CD14-positive monocyte (primary cell): ENCODE measurements around the gene ARRB1. TPM values are rescaled to one million over a fixed set of nuclear protein-coding genes. Genes with fewer than 3 reads are reported as not detected.

ENCODE experiments used
- DNase-seq, 3 donors: peaks; one replicate each; pipeline ENCODE4 v3.0.0-alpha.2; 2011 to 2022
- H2AFZ ChIP-seq: 2 replicates; pipeline ENCODE4 v1.6.0; 2012; ENCODE audit warnings: mild to moderate bottlenecking, low read depth, low read length, inconsistent platforms; ENCODE audit not compliant: insufficient read depth, poor library complexity, severe bottlenecking
- H3K27ac ChIP-seq, 2 donors: 1 replicate in 1 of 2; 2 replicates in 1 of 2; pipeline ENCODE4 v1.5.1; 2012 to 2013; ENCODE audit warnings: low read length in 2 of 2, control low read depth in 1 of 2, inconsistent platforms in 1 of 2, low read depth in 1 of 2, mild to moderate bottlenecking in 1 of 2
- H3K27me3 ChIP-seq, 2 donors: one replicate each; pipeline versions ENCODE4 v1.6.0 to v1.6.1; 2011 to 2013; ENCODE audit warnings: low read length in 2 of 2; ENCODE audit not compliant: control insufficient read depth in 2 of 2, insufficient read depth in 2 of 2
- H3K36me3 ChIP-seq, 2 donors: replicated peaks in 1 of 2; 1 replicate in 1 of 2; 2 replicates in 1 of 2; pipeline versions ENCODE4 v1.5.1 to v1.6.1; 2012 to 2013; ENCODE audit warnings: low read length in 2 of 2, control low read depth in 1 of 2, inconsistent platforms in 1 of 2, mild to moderate bottlenecking in 1 of 2; ENCODE audit not compliant: insufficient read depth in 2 of 2, control insufficient read depth in 1 of 2
- H3K4me1 ChIP-seq, 2 donors: 1 replicate in 1 of 2; 2 replicates in 1 of 2; pipeline versions ENCODE4 v1.5.1 to v1.6.1; 2012 to 2013; ENCODE audit warnings: low read length in 2 of 2, control low read depth in 1 of 2, inconsistent platforms in 1 of 2, mild to moderate bottlenecking in 1 of 2, moderate library complexity in 1 of 2; ENCODE audit not compliant: insufficient read depth in 2 of 2, control insufficient read depth in 1 of 2
- H3K4me2 ChIP-seq: replicated peaks from 2 replicates; pipeline ENCODE3; 2012; ENCODE audit warnings: low read length, moderate library complexity, mild to moderate bottlenecking; ENCODE audit not compliant: poor library complexity, severe bottlenecking; ENCODE audit errors: extremely low read depth
- H3K4me3 ChIP-seq, 3 experiments: fragments of 200-600 bp in 1 of 3; sonication (generic) in 1 of 3; replicated peaks in 1 of 3; 1 replicate in 2 of 3; 2 replicates in 1 of 3; pipeline ENCODE4 v1.5.1; 2011 to 2013; ENCODE audit warnings: low read length in 3 of 3, mild to moderate bottlenecking in 3 of 3, control low read depth in 2 of 3, low read depth in 2 of 3, inconsistent platforms in 1 of 3, moderate library complexity in 1 of 3
- H3K79me2 ChIP-seq: 2 replicates; pipeline ENCODE4 v1.6.0; 2012; ENCODE audit warnings: mild to moderate bottlenecking, control low read depth, inconsistent platforms, low read length, moderate library complexity; ENCODE audit not compliant: insufficient read depth
- H3K9ac ChIP-seq: 2 replicates; pipeline ENCODE4 v1.6.0; 2017; ENCODE audit warnings: low read length, mild to moderate bottlenecking; ENCODE audit not compliant: insufficient read depth, poor library complexity, severe bottlenecking
- H3K9me3 ChIP-seq, 2 donors: replicated peaks in 1 of 2; 1 replicate in 1 of 2; 2 replicates in 1 of 2; pipeline versions ENCODE4 v1.5.1 to v1.6.1; 2012 to 2013; ENCODE audit warnings: low read length in 2 of 2, control low read depth in 1 of 2; ENCODE audit not compliant: control insufficient read depth in 1 of 2, insufficient read depth in 1 of 2
- H4K20me1 ChIP-seq: 2 replicates; pipeline ENCODE4 v1.6.0; 2012; ENCODE audit warnings: mild to moderate bottlenecking, low read length, control low read depth, moderate library complexity; ENCODE audit not compliant: insufficient read depth
- H3K27ac Mint-ChIP-seq, 7 donors: one replicate each; pipeline ENCODE4 v1.8.0; 2020; ENCODE audit warnings: mild to moderate bottlenecking in 7 of 7, mixed read lengths in 7 of 7, moderate library complexity in 6 of 7, inconsistent platforms in 2 of 7
- H3K27me3 Mint-ChIP-seq, 3 donors: one replicate each; pipeline ENCODE4 v1.8.0; 2021 to 2022; ENCODE audit warnings: low read depth in 3 of 3, mild to moderate bottlenecking in 3 of 3, mixed read lengths in 3 of 3, moderate library complexity in 3 of 3, inconsistent platforms in 1 of 3
- H3K36me3 Mint-ChIP-seq, 2 donors: one replicate each; pipeline ENCODE4 v1.8.0; 2020; ENCODE audit warnings: mixed read lengths in 2 of 2, inconsistent platforms in 1 of 2, mild to moderate bottlenecking in 1 of 2
- H3K4me1 Mint-ChIP-seq: one replicate; pipeline ENCODE4 v1.8.0; 2020; ENCODE audit warnings: mild to moderate bottlenecking, mixed read lengths
- H3K4me3 Mint-ChIP-seq, 2 donors: one replicate each; pipeline ENCODE4 v1.8.0; 2020; ENCODE audit warnings: mild to moderate bottlenecking in 2 of 2, mixed read lengths in 2 of 2, moderate library complexity in 1 of 2
- H3K9me3 Mint-ChIP-seq, 7 donors: one replicate each; pipeline ENCODE4 v1.8.0; 2020 to 2022; ENCODE audit warnings: mixed read lengths in 7 of 7, mild to moderate bottlenecking in 6 of 7, moderate library complexity in 6 of 7, inconsistent platforms in 2 of 7
- CTCF ChIP-seq: fragments of 200-600 bp; IDR thresholded peaks from one replicate; pipeline ENCODE4 v1.8.0; 2022; ENCODE audit warnings: antibody characterized with exemption, mild to moderate bottlenecking
- WGBS: methylation state at CpG from one replicate; pipeline ENCODE4 v1.1.5; 2013; ENCODE audit warnings: missing lambda C conversion rate; ENCODE audit not compliant: insufficient coverage; 5-methylcytosine and 5-hydroxymethylcytosine counted together
- intact Hi-C, 2 donors: fragments of 100-400 bp; cut with micrococcal nuclease; formaldehyde crosslinking; loops; one replicate each; pipeline versions ENCODE4 v1.15.0 to v1.15.1; 2023
- polyA plus RNA-seq, 3 donors: library from polyadenylated mRNA; depleted of rRNA in 1 of 3; unstranded in 2 of 3; stranded (reverse) in 1 of 3; fragments of 300-500 nt in 2 of 3; fragments of >200 nt in 1 of 3; fragmentation: Illumina TruSeq in 2 of 3; gene quantifications; 1 replicate in 2 of 3; 2 replicates in 1 of 3; pipeline ENCODE4 v1.2.3, GENCODE V29; 2012 to 2021

ARRB1 gene
- polyA plus RNA-seq, 3 donors, result 52.6 to 114 (median 66.5) TPM

GRCh38 chr11:75320643-75321042 is 30.8 kb downstream of the ARRB1 start:
- peaks cover 21% of the 10 kb centered on the region for H3K4me1 Mint-ChIP-seq
- no peak overlapping the region for H3K4me2 ChIP-seq
- peaks cover 97% of the 10 kb centered on the region for H3K79me2 ChIP-seq
- no peak overlapping the region for H3K9ac ChIP-seq
- H3K9me3 Mint-ChIP-seq, result no peaks in the 10 kb centered on the region
- WGBS, result 90% methylated on average over 2 of the region's 5 CpGs
- H3K4me3 Mint-ChIP-seq, result no peak overlapping the region
- no peak for DNase-seq
- H3K4me1 ChIP-seq, result no peaks in the 10 kb centered on the region
- no peak overlapping the region for H3K27ac ChIP-seq
- H3K9me3 ChIP-seq, result no peaks in the 10 kb centered on the region
- H3K36me3 Mint-ChIP-seq, result peaks cover 41 to 81% of the 10 kb centered on the region in 2 donors
- H2AFZ ChIP-seq, result no peak overlapping the region
- H3K4me3 ChIP-seq, result no peak overlapping the region
- H3K27me3 Mint-ChIP-seq, result no peaks in the 10 kb centered on the region
- peaks cover 100% of the 10 kb centered on the region for H4K20me1 ChIP-seq
- no peaks in the 10 kb centered on the region for H3K27me3 ChIP-seq
- H3K27ac Mint-ChIP-seq, result peak overlapping the region in 3 of 7 donors; percentile 47 to 84 (median 64)
- intact Hi-C loops, result no loop called here
- no peak for TF ChIP-seq CTCF
- peaks cover 38 to 83% of the 10 kb centered on the region in 2 donors for H3K36me3 ChIP-seq

GRCh38 chr11:75320046-75320618 is 31.3 kb downstream of the ARRB1 start:
- no peak for TF ChIP-seq CTCF
- no peaks in the 10 kb centered on the region for H3K27me3 ChIP-seq
- H3K27me3 Mint-ChIP-seq, result no peaks in the 10 kb centered on the region
- no peak overlapping the region for H3K4me2 ChIP-seq
- intact Hi-C loops, result no loop called here
- H3K79me2 ChIP-seq, result peaks cover 97% of the 10 kb centered on the region
- peak overlapping the region in 2 of 7 donors; percentile 15 to 60 for H3K27ac Mint-ChIP-seq
- no peaks in the 10 kb centered on the region for H3K9me3 ChIP-seq
- H3K4me3 Mint-ChIP-seq, result no peak overlapping the region
- H3K27ac ChIP-seq, result peak overlapping the region in 1 of 2 donors; percentile 5
- H2AFZ ChIP-seq, result no peak overlapping the region
- H3K36me3 ChIP-seq, result peaks cover 39 to 83% of the 10 kb centered on the region in 2 donors
- peaks cover 100% of the 10 kb centered on the region for H4K20me1 ChIP-seq
- H3K4me1 ChIP-seq, result no peaks in the 10 kb centered on the region
- DNase-seq, result no peak
- no peak overlapping the region for H3K4me3 ChIP-seq
- no peak overlapping the region for H3K9ac ChIP-seq
- H3K36me3 Mint-ChIP-seq, result peaks cover 44 to 81% of the 10 kb centered on the region in 2 donors
- no peaks in the 10 kb centered on the region for H3K9me3 Mint-ChIP-seq
- peaks cover 26% of the 10 kb centered on the region for H3K4me1 Mint-ChIP-seq
- 45% methylated on average over 3 of the region's 6 CpGs for WGBS
